WTC11 (cell line): Measurements from ENCODE around the gene ZCCHC24. TPM values are rescaled to one million over a fixed set of nuclear protein-coding genes. Genes with fewer than 3 reads are reported as not detected.

ENCODE experiments used
- ATAC-seq: fragments of 200-7000 bp; cut with Tn5 transposase; 2 replicates; pipeline ENCODE4 v1.10.0; 2021; ENCODE audit warnings: mild to moderate bottlenecking, moderate library complexity
- CTCF ChIA-PET: fragments of 300-600 bp; sonication (Branson Sonifier 250); formaldehyde crosslinking; loops from one replicate; lab custom pipeline; 2021; ENCODE audit warnings: antibody characterized with exemption; lab: Charles Lee
- POLR2A ChIA-PET: fragments of 350-600 bp; sonication (Branson Sonifier 250); formaldehyde crosslinking; loops from one replicate; lab custom pipeline; 2021; ENCODE audit warnings: antibody characterized with exemption; lab: Charles Lee
- DNase-seq: peaks from one replicate; pipeline ENCODE4 v3.0.0; 2021; ENCODE audit warnings: low spot score
- H3K27ac Mint-ChIP-seq: 2 replicates; pipeline ENCODE4 v1.8.0; 2021; ENCODE audit warnings: mixed read lengths
- H3K27me3 Mint-ChIP-seq: 2 replicates; pipeline ENCODE4 v1.8.0; 2021; ENCODE audit warnings: low read depth, mild to moderate bottlenecking, moderate library complexity, mixed read lengths
- H3K36me3 Mint-ChIP-seq: 2 replicates; pipeline ENCODE4 v1.8.0; 2021; ENCODE audit warnings: mixed read lengths
- H3K4me1 Mint-ChIP-seq: 2 replicates; pipeline ENCODE4 v1.8.0; 2022; ENCODE audit warnings: mixed read lengths
- H3K4me3 Mint-ChIP-seq: 2 replicates; pipeline ENCODE4 v1.8.0; 2021; ENCODE audit warnings: mild to moderate bottlenecking, moderate library complexity, mixed read lengths
- H3K9me3 Mint-ChIP-seq: 2 replicates; pipeline ENCODE4 v1.8.0; 2021; ENCODE audit warnings: mixed read lengths
- ATF1 ChIP-seq: sonication (generic); formaldehyde crosslinking; IDR thresholded peaks from 2 replicates; pipeline ENCODE4 v1.8.1; 2023; ENCODE audit warnings: mild to moderate bottlenecking, moderate library complexity, missing genetic modification reagents
- E2F4 ChIP-seq: sonication (generic); formaldehyde crosslinking; IDR thresholded peaks from 2 replicates; pipeline ENCODE4 v1.8.1; 2022; ENCODE audit warnings: low read depth, mild to moderate bottlenecking, moderate library complexity, missing genetic modification reagents, borderline replicate concordance
- FOXP4 ChIP-seq: sonication (generic); formaldehyde crosslinking; IDR thresholded peaks from 2 replicates; pipeline ENCODE4 v1.8.0; 2022; ENCODE audit warnings: mild to moderate bottlenecking, missing genetic modification reagents
- GRHL2 ChIP-seq: fragments of 250-450 bp; sonication (Bioruptor Pico); IDR thresholded peaks from 2 replicates; pipeline ENCODE4 v1.8.0; 2022; ENCODE audit warnings: mild to moderate bottlenecking, moderate library complexity; ENCODE audit not compliant: insufficient replicate concordance, severe bottlenecking
- NFATC4 ChIP-seq: fragments of 250-450 bp; sonication (Bioruptor Pico); IDR thresholded peaks from 2 replicates; pipeline ENCODE4 v1.9.0; 2021; ENCODE audit warnings: mild to moderate bottlenecking
- NR3C1 ChIP-seq: sonication (generic); formaldehyde crosslinking; conservative IDR thresholded peaks from 2 replicates; pipeline ENCODE4 v1.8.1; 2023; ENCODE audit warnings: low read depth, mild to moderate bottlenecking, missing genetic modification reagents
- SP1 ChIP-seq: sonication (generic); formaldehyde crosslinking; conservative IDR thresholded peaks from 2 replicates; pipeline ENCODE4 v1.8.1; 2022; ENCODE audit warnings: missing genetic modification reagents
- TEAD1 ChIP-seq: sonication (generic); formaldehyde crosslinking; IDR thresholded peaks from 2 replicates; pipeline ENCODE4 v1.8.0; 2022; ENCODE audit warnings: mild to moderate bottlenecking, missing genetic modification reagents
- ZNF138 ChIP-seq: sonication (generic); formaldehyde crosslinking; conservative IDR thresholded peaks from 2 replicates; pipeline ENCODE4 v1.8.1; 2022; ENCODE audit warnings: mild to moderate bottlenecking, moderate library complexity, missing genetic modification reagents
- ZNF263 ChIP-seq: sonication (generic); formaldehyde crosslinking; IDR thresholded peaks from 2 replicates; pipeline ENCODE4 v1.8.1; 2022; ENCODE audit warnings: low read depth, mild to moderate bottlenecking, moderate library complexity, missing genetic modification reagents
- total RNA-seq: library from RNA; stranded (reverse); gene quantifications from 3 replicates; pipeline ENCODE4 v1.2.3, GENCODE V29; 2021
- TF ChIP-seq, protein P1 (sequence below): sonication (generic); formaldehyde crosslinking; IDR thresholded peaks from 2 replicates; pipeline ENCODE4 v1.8.0; 2022; ENCODE audit warnings: mild to moderate bottlenecking, missing genetic modification reagents
- TF ChIP-seq, protein P2 (sequence below): fragments of 250-450 bp; sonication (Bioruptor Pico); IDR thresholded peaks from 2 replicates; pipeline ENCODE4 v1.9.0; 2021; ENCODE audit warnings: mild to moderate bottlenecking, borderline replicate concordance
- TF ChIP-seq, protein P3 (sequence below): sonication (generic); formaldehyde crosslinking; IDR thresholded peaks from 2 replicates; pipeline ENCODE4 v1.8.0; 2022; ENCODE audit warnings: mild to moderate bottlenecking, missing genetic modification reagents
- TF ChIP-seq, protein P4 (sequence below): sonication (generic); formaldehyde crosslinking; IDR thresholded peaks from 2 replicates; pipeline ENCODE4 v1.8.1; 2022; ENCODE audit warnings: low read depth, missing genetic modification reagents, borderline replicate concordance
- TF ChIP-seq, protein P5 (sequence below): sonication (generic); formaldehyde crosslinking; IDR thresholded peaks from 2 replicates; pipeline ENCODE4 v1.8.1; 2023; ENCODE audit warnings: mild to moderate bottlenecking, missing genetic modification reagents, borderline replicate concordance
- TF ChIP-seq, protein P6 (sequence below): sonication (generic); formaldehyde crosslinking; IDR thresholded peaks from 2 replicates; pipeline ENCODE4 v1.8.1; 2023; ENCODE audit warnings: mild to moderate bottlenecking, missing genetic modification reagents, moderate library complexity

Gene ZCCHC24
- total RNA-seq, 1 experiment from 2014 or later: 7.7 TPM

GRCh38 chr10:79398642-79399041 lies 46.8 kb downstream of the ZCCHC24 start:
- no peak for DNase-seq
- H3K36me3 Mint-ChIP-seq: no peaks in the 10 kb centered on the region
- no peak overlapping the region for H3K27ac Mint-ChIP-seq
- ATAC-seq: no peak
- ChIA-PET CTCF (interaction anchor here (1.1 to 2.6 kb wide), 5 partner anchors 8 to 89 kb away, joined by 3 to 19 read pairs (median 12); no protein-coding TSS in a partner anchor), POLR2A (interaction anchor here (0.9 kb wide), 1 partner anchor 46 kb away, joined by 4 read pairs; no protein-coding TSS in a partner anchor)
- H3K4me3 Mint-ChIP-seq: no peak overlapping the region
- peaks cover 6% of the 10 kb centered on the region; the same call in 1 of the 2 replicates for H3K27me3 Mint-ChIP-seq
- TF ChIP-seq, protein P1, sequence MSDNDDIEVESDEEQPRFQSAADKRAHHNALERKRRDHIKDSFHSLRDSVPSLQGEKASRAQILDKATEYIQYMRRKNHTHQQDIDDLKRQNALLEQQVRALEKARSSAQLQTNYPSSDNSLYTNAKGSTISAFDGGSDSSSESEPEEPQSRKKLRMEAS (CRISPR knock-in tag): no peak
- no peak for TF ChIP-seq TEAD1 (CRISPR knock-in tag)
- TF ChIP-seq NFATC4 (CRISPR knock-in tag): no peak
- TF ChIP-seq GRHL2 (CRISPR knock-in tag): no peak
- no peak for TF ChIP-seq ZNF263 (CRISPR knock-in tag)
- no peak for TF ChIP-seq FOXP4 (CRISPR knock-in tag)
- TF ChIP-seq, protein P2, sequence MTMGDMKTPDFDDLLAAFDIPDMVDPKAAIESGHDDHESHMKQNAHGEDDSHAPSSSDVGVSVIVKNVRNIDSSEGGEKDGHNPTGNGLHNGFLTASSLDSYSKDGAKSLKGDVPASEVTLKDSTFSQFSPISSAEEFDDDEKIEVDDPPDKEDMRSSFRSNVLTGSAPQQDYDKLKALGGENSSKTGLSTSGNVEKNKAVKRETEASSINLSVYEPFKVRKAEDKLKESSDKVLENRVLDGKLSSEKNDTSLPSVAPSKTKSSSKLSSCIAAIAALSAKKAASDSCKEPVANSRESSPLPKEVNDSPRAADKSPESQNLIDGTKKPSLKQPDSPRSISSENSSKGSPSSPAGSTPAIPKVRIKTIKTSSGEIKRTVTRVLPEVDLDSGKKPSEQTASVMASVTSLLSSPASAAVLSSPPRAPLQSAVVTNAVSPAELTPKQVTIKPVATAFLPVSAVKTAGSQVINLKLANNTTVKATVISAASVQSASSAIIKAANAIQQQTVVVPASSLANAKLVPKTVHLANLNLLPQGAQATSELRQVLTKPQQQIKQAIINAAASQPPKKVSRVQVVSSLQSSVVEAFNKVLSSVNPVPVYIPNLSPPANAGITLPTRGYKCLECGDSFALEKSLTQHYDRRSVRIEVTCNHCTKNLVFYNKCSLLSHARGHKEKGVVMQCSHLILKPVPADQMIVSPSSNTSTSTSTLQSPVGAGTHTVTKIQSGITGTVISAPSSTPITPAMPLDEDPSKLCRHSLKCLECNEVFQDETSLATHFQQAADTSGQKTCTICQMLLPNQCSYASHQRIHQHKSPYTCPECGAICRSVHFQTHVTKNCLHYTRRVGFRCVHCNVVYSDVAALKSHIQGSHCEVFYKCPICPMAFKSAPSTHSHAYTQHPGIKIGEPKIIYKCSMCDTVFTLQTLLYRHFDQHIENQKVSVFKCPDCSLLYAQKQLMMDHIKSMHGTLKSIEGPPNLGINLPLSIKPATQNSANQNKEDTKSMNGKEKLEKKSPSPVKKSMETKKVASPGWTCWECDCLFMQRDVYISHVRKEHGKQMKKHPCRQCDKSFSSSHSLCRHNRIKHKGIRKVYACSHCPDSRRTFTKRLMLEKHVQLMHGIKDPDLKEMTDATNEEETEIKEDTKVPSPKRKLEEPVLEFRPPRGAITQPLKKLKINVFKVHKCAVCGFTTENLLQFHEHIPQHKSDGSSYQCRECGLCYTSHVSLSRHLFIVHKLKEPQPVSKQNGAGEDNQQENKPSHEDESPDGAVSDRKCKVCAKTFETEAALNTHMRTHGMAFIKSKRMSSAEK: no peak
- TF ChIP-seq, protein P3, sequence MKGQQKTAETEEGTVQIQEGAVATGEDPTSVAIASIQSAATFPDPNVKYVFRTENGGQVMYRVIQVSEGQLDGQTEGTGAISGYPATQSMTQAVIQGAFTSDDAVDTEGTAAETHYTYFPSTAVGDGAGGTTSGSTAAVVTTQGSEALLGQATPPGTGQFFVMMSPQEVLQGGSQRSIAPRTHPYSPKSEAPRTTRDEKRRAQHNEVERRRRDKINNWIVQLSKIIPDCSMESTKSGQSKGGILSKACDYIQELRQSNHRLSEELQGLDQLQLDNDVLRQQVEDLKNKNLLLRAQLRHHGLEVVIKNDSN (CRISPR knock-in tag): no peak
- no peak for TF ChIP-seq ATF1 (CRISPR knock-in tag)
- TF ChIP-seq, protein P4, sequence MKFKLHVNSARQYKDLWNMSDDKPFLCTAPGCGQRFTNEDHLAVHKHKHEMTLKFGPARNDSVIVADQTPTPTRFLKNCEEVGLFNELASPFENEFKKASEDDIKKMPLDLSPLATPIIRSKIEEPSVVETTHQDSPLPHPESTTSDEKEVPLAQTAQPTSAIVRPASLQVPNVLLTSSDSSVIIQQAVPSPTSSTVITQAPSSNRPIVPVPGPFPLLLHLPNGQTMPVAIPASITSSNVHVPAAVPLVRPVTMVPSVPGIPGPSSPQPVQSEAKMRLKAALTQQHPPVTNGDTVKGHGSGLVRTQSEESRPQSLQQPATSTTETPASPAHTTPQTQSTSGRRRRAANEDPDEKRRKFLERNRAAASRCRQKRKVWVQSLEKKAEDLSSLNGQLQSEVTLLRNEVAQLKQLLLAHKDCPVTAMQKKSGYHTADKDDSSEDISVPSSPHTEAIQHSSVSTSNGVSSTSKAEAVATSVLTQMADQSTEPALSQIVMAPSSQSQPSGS (CRISPR knock-in tag): no peak
- no peak for TF ChIP-seq SP1 (CRISPR knock-in tag)
- TF ChIP-seq ZNF138 (CRISPR knock-in tag): no peak
- H3K4me1 Mint-ChIP-seq: peaks cover 26% of the 10 kb centered on the region
- H3K9me3 Mint-ChIP-seq: no peaks in the 10 kb centered on the region

DNA sequence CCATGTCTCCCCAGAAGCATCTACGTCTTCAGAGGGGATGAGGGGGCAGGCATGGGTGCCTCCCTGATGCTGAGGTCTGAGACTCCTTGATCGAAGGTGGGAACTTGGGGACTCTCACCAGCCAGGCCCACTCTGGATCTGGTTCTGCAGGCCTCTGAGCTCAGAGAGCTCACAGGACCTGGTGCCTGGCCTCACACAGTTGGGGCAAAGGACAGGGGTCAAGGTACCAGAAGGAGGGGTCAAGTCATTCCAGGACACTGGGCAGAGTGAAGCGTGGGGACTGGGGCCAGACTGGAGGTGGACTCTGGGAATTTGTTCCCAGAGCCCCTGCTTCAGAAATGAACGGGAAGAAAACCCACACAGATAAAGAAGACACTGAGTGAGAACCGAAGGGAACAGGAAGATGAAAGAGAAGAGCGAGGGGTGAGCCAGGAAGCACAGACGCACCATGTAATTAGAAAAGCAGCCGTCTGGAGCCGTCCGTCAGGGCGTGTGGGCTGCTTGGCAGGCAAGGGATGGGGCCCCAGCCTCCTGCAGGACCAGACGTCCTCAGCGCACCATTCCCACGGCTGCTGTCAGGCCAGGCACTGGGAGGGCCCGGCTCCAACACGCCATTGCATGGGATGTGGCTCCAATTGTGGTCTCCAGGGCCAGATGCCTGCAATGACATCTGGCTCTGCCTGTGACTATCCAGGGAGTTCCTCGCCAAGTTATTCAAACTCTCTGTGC lies 47.7 kb downstream of the ZCCHC24 start:
- Mint-ChIP-seq H3K27me3 (peaks cover 2% of the 10 kb centered on the region; the same call in 1 of the 2 replicates), H3K4me1 (peaks cover 19% of the 10 kb centered on the region), H3K4me3 (no peak overlapping the region), H3K9me3 (no peaks in the 10 kb centered on the region), H3K27ac (no peak overlapping the region), H3K36me3 (no peaks in the 10 kb centered on the region)
- CTCF ChIA-PET: interaction anchor here (2.2 to 2.6 kb wide), 2 partner anchors 24 to 70 kb away, joined by 12 to 19 read pairs; no protein-coding TSS in a partner anchor
- POLR2A ChIA-PET: no interaction called here
- DNase-seq: no peak
- no peak for ATAC-seq
- TF ChIP-seq, protein P5, sequence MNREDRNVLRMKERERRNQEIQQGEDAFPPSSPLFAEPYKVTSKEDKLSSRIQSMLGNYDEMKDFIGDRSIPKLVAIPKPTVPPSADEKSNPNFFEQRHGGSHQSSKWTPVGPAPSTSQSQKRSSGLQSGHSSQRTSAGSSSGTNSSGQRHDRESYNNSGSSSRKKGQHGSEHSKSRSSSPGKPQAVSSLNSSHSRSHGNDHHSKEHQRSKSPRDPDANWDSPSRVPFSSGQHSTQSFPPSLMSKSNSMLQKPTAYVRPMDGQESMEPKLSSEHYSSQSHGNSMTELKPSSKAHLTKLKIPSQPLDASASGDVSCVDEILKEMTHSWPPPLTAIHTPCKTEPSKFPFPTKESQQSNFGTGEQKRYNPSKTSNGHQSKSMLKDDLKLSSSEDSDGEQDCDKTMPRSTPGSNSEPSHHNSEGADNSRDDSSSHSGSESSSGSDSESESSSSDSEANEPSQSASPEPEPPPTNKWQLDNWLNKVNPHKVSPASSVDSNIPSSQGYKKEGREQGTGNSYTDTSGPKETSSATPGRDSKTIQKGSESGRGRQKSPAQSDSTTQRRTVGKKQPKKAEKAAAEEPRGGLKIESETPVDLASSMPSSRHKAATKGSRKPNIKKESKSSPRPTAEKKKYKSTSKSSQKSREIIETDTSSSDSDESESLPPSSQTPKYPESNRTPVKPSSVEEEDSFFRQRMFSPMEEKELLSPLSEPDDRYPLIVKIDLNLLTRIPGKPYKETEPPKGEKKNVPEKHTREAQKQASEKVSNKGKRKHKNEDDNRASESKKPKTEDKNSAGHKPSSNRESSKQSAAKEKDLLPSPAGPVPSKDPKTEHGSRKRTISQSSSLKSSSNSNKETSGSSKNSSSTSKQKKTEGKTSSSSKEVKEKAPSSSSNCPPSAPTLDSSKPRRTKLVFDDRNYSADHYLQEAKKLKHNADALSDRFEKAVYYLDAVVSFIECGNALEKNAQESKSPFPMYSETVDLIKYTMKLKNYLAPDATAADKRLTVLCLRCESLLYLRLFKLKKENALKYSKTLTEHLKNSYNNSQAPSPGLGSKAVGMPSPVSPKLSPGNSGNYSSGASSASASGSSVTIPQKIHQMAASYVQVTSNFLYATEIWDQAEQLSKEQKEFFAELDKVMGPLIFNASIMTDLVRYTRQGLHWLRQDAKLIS (CRISPR knock-in tag): no peak
- TF ChIP-seq, protein P6, sequence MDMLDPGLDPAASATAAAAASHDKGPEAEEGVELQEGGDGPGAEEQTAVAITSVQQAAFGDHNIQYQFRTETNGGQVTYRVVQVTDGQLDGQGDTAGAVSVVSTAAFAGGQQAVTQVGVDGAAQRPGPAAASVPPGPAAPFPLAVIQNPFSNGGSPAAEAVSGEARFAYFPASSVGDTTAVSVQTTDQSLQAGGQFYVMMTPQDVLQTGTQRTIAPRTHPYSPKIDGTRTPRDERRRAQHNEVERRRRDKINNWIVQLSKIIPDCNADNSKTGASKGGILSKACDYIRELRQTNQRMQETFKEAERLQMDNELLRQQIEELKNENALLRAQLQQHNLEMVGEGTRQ (CRISPR knock-in tag): no peak
- TF ChIP-seq NR3C1 (CRISPR knock-in tag) (no peak), E2F4 (CRISPR knock-in tag) (no peak), ZNF138 (CRISPR knock-in tag) (no peak)
